GM10266 (cell line): Measurements from ENCODE around the gene FAT2.

ENCODE experiments used
- DNase-seq: peaks from one replicate; pipeline ENCODE4 v3.0.0; 2012; ENCODE audit errors: extremely low spot score
- CTCF ChIP-seq: IDR thresholded peaks from 2 replicates; pipeline ENCODE4 v1.5.1; 2012; ENCODE audit warnings: mild to moderate bottlenecking, low read depth; ENCODE audit not compliant: control insufficient read depth, insufficient read depth; ENCODE audit errors: missing control alignments

FAT2 gene

GRCh38 chr5:151600069-151600665 is 9.0 kb upstream of the FAT2 start:
- no peak for DNase-seq
- no peak for TF ChIP-seq CTCF

- TF ChIP-seq CTCF: no peak
- no peak for DNase-seq
Observed at GRCh38 chr5:151598984-151599383, 7.9 kb upstream of the FAT2 start.

GRCh38 chr5:151598549-151598948 is 7.4 kb upstream of the FAT2 start:
- DNase-seq: no peak
- no peak for TF ChIP-seq CTCF

- no peak for TF ChIP-seq CTCF
- DNase-seq: no peak
Observed at GRCh38 chr5:151597749-151598148, 6.6 kb upstream of the FAT2 start.

- DNase-seq: no peak
- TF ChIP-seq CTCF: no peak
Observed at GRCh38 chr5:151596828-151597539, 5.9 kb upstream of the FAT2 start.

- DNase-seq: no peak
- TF ChIP-seq CTCF: no peak
Observed at GRCh38 chr5:151595411-151595826, 4.3 kb upstream of the FAT2 start.

GRCh38 chr5:151592855-151593408 is 1.8 kb upstream of the FAT2 start:
- no peak for TF ChIP-seq CTCF
- no peak for DNase-seq
